ENCODE data around the gene KDM4C. TPM values are rescaled to one million over a fixed set of nuclear protein-coding genes. Genes with fewer than 3 reads are reported as not detected.

KDM4C gene
- total RNA-seq, 6 donors from 2014 or later: 31.6 to 96.4 (median 41.2) TPM

- 79 to 91% methylated on average over 4 of the region's 4 CpGs for WGBS, 2 donors
- Histone ChIP-seq H3K4me1 (peaks cover 0 to 34% (median 17%) of the 10 kb centered on the region in 4 donors), H3K9me3 (no peaks in the 10 kb centered on the region), H3K36me3 (no peaks in the 10 kb centered on the region), H3K27ac (no peak overlapping the region), H3K27me3 (no peaks in the 10 kb centered on the region), H3K4me3 (no peak overlapping the region)
- ATAC-seq (ENCODE audit: low FRiP score in 2 of 2) (no peak), DNase-seq (no peak)
- TF ChIP-seq POLR2AphosphoS5 (IDR thresholded peaks at IDR 0.05) (no peak), EP300 (IDR thresholded peaks at IDR 0.05) (no peak), POLR2A (IDR thresholded peaks at IDR 0.05) (no peak)
- TF ChIP-seq, protein P1, sequence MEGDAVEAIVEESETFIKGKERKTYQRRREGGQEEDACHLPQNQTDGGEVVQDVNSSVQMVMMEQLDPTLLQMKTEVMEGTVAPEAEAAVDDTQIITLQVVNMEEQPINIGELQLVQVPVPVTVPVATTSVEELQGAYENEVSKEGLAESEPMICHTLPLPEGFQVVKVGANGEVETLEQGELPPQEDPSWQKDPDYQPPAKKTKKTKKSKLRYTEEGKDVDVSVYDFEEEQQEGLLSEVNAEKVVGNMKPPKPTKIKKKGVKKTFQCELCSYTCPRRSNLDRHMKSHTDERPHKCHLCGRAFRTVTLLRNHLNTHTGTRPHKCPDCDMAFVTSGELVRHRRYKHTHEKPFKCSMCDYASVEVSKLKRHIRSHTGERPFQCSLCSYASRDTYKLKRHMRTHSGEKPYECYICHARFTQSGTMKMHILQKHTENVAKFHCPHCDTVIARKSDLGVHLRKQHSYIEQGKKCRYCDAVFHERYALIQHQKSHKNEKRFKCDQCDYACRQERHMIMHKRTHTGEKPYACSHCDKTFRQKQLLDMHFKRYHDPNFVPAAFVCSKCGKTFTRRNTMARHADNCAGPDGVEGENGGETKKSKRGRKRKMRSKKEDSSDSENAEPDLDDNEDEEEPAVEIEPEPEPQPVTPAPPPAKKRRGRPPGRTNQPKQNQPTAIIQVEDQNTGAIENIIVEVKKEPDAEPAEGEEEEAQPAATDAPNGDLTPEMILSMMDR (IDR thresholded peaks at IDR 0.05): no peak
These were observed 22.9 kb downstream of the KDM4C start for GRCh38 chr9:6780690-6781089.

DNA sequence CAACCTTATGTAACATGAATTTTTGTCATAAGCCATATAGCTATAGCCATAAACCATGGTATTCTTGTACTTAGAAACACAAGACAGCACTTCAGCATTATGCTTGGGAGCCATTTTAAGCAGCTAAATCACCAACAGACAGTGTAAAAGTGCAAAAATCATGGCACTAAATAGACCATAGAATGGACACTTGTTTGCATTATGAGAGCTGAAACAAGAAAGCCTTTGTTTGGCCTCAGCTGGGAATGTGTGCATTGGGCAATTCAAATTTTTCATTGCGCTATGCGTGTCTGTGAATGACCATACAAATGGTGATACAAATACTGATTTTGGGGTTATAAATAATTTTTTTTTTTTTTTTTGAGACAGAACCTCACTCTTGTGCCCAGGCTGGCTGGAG lies 23.7 kb downstream of the KDM4C start:
- Histone ChIP-seq H3K4me3 (no peak overlapping the region), H3K4me1 (peaks cover 0 to 36% (median 17%) of the 10 kb centered on the region in 4 donors), H3K27me3 (no peaks in the 10 kb centered on the region), H3K36me3 (no peaks in the 10 kb centered on the region), H3K9me3 (no peaks in the 10 kb centered on the region), H3K27ac (no peak overlapping the region)
- TF ChIP-seq POLR2A (IDR thresholded peaks at IDR 0.05) (no peak), POLR2AphosphoS5 (IDR thresholded peaks at IDR 0.05) (no peak), EP300 (IDR thresholded peaks at IDR 0.05) (no peak)
- TF ChIP-seq, protein P1 (IDR thresholded peaks at IDR 0.05): no peak
- WGBS, 2 donors: 46 to 100% methylated on average over 2 of the region's 2 CpGs
- DNase-seq (no peak), ATAC-seq (ENCODE audit: low FRiP score in 2 of 2) (no peak)

GRCh38 chr9:6782345-6782744 lies 24.6 kb downstream of the KDM4C start:
- Histone ChIP-seq H3K27ac (no peak overlapping the region), H3K4me1 (peaks cover 0 to 40% (median 17%) of the 10 kb centered on the region in 4 donors), H3K27me3 (no peaks in the 10 kb centered on the region), H3K9me3 (no peaks in the 10 kb centered on the region), H3K4me3 (no peak overlapping the region), H3K36me3 (no peaks in the 10 kb centered on the region)
- DNase-seq (no peak), ATAC-seq (ENCODE audit: low FRiP score in 2 of 2) (no peak)
- 89 to 90% methylated on average over 6 of the region's 6 CpGs for WGBS, 2 donors
- no peak for TF ChIP-seq EP300 (IDR thresholded peaks at IDR 0.05)
- TF ChIP-seq, protein P1 (IDR thresholded peaks at IDR 0.05): no peak
- TF ChIP-seq POLR2AphosphoS5 (IDR thresholded peaks at IDR 0.05): no peak
- no peak for TF ChIP-seq POLR2A (IDR thresholded peaks at IDR 0.05)

- 51 to 86% methylated on average over 3 of the region's 3 CpGs for WGBS, 2 donors
- DNase-seq (no peak), ATAC-seq (ENCODE audit: low FRiP score in 2 of 2) (no peak)
- H3K27ac ChIP-seq: no peak overlapping the region
- H3K4me1 ChIP-seq: peaks cover 0 to 45% (median 19%) of the 10 kb centered on the region in 4 donors
- TF ChIP-seq EP300 (IDR thresholded peaks at IDR 0.05): no peak
- TF ChIP-seq POLR2A (IDR thresholded peaks at IDR 0.05): no peak
- no peak for TF ChIP-seq POLR2AphosphoS5 (IDR thresholded peaks at IDR 0.05)
- TF ChIP-seq, protein P1 (IDR thresholded peaks at IDR 0.05): no peak
- no peaks in the 10 kb centered on the region for H3K27me3 ChIP-seq
- no peaks in the 10 kb centered on the region for H3K9me3 ChIP-seq
- H3K4me3 ChIP-seq: no peak overlapping the region
- H3K36me3 ChIP-seq: no peaks in the 10 kb centered on the region
These were observed 25.2 kb downstream of the KDM4C start for GRCh38 chr9:6782981-6783380.

- no peak overlapping the region for H3K27ac ChIP-seq
- H3K36me3 ChIP-seq: no peaks in the 10 kb centered on the region
- H3K4me3 ChIP-seq: no peak overlapping the region
- DNase-seq (no peak), ATAC-seq (ENCODE audit: low FRiP score in 2 of 2) (no peak)
- H3K9me3 ChIP-seq: no peaks in the 10 kb centered on the region
- H3K27me3 ChIP-seq: no peaks in the 10 kb centered on the region
- TF ChIP-seq, protein P1 (IDR thresholded peaks at IDR 0.05): no peak
- H3K4me1 ChIP-seq: peaks cover 0 to 53% (median 24%) of the 10 kb centered on the region in 4 donors
- WGBS, 2 donors: 76 to 81% methylated on average over 1 of the region's 1 CpG
These were observed 26.0 kb downstream of the KDM4C start for GRCh38 chr9:6783753-6784152.
